GM12891 (cell line): ENCODE measurements around the gene PDE8A.

Experiments
- DNase-seq: peaks from one replicate; pipeline ENCODE4 v3.0.0; 2011; ENCODE audit warnings: low spot score; ENCODE audit not compliant: insufficient read length
- FAIRE-seq: peaks from 2 replicates; lab custom pipeline; 2011; peaks lifted over from hg19 to GRCh38; lab: Jason Lieb, UNC
- PAX5 ChIP-seq: IDR thresholded peaks from 2 replicates; pipeline ENCODE4 v1.6.1; 2011; ENCODE audit warnings: low read length, moderate library complexity, mild to moderate bottlenecking; ENCODE audit not compliant: insufficient read depth, severe bottlenecking
- POLR2A ChIP-seq: IDR thresholded peaks from 2 replicates; pipeline ENCODE4 v1.6.1; 2011; ENCODE audit warnings: low read depth, low read length, control low read depth
- POLR2AphosphoS5 ChIP-seq: IDR thresholded peaks from 2 replicates; pipeline ENCODE4 v1.6.1; 2011; ENCODE audit warnings: low read depth, low read length, control low read depth
- POU2F2 ChIP-seq: IDR thresholded peaks from 2 replicates; pipeline ENCODE4 v1.6.1; 2011; ENCODE audit warnings: low read depth, mild to moderate bottlenecking, control low read depth, low read length, moderate library complexity
- SPI1 ChIP-seq: IDR thresholded peaks from 2 replicates; pipeline ENCODE4 v1.6.1; 2011; ENCODE audit warnings: low read depth, low read length, control low read depth
- TAF1 ChIP-seq: IDR thresholded peaks from 2 replicates; pipeline ENCODE4 v1.6.1; 2011; ENCODE audit warnings: low read depth, low read length, control low read depth

PDE8A gene

DNA sequence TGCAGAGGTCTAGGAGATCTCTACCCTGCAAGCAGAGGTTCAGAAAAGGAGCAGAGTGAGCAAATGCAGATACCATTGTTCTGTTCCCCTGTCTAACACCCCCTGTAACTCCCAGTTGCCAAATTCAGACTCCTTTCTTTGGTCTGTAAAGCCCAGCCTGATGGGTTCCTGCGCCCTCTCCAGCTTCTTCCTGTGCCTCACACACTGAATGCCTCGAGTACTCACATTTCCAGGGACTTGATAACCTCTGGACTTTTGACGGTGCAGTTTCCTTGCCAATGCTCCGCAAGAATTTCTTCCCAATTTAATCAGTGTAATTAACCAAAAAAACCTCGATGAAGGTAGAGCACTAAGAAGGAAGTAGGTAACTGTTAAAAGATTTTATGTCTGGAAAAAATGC, 19.3 kb downstream of the PDE8A start:
- no peak for TF ChIP-seq SPI1
- no peak for TF ChIP-seq PAX5
- TF ChIP-seq POU2F2: no peak
- no peak for TF ChIP-seq POLR2AphosphoS5
- no peak for TF ChIP-seq POLR2A
- no peak for TF ChIP-seq TAF1
- DNase-seq (no peak), FAIRE-seq (no peak)

- DNase-seq (no peak), FAIRE-seq (no peak)
- TF ChIP-seq POU2F2 (peak; percentile 83; the same call in 1 of the 2 replicates), SPI1 (no peak), POLR2AphosphoS5 (no peak)
Measured at GRCh38 chr15:85002517-85002916, 20.9 kb downstream of the PDE8A start.

DNA sequence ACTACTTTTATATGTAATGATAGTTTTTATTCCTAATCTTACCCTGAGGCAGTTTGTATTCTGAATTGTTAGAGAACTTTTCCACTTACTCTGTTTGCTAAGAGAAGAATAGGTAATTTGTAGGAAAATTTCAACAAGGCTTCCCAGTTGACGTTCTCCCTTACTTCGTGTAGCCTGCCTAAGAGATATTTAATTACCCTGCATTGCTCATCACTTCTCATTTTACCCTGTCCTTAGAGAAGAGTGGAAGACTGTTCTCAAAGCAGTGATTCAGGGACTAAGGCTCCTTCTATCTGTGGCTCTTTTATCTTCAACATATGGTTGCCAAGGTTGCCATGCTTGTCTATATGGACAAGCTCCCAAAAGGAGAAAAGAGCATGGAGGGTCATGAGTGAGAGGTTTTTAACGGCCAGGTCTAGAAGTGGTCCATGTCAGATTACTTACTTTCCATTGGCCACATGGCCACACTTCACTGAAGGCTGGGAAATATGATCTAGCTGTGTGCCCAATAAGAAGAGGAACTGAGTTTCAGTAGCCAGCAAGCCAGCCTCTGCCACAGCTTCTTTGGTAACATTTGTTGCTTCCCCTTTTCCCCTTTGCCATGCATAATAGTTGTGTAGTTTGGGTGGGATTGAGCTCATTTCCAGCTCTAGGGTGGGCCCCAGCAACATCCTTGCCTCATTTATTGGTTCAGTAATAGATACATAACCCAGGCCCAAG, 22.1 kb downstream of the PDE8A start:
- TF ChIP-seq SPI1 (peak; percentile 82), POLR2AphosphoS5 (no peak)
- no peak for DNase-seq
- FAIRE-seq: peak; percentile 51

DNA sequence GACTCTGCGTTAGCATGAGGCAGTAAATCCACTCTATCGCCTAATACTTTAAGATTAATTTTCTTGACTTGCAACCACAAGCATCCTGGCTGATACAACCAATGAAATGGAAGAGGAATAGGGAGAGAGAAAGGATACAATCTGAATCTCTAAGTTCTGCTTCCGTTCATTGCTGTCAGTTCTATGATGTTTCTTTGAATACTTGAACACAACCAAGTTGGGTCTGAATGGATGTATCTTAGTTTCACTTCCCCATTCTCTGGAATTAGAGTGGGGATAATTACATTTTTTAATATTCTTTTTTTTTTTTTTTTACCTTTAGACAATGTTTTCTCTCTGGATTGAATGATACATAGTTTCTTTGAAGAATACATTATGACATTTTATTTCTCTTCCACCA, 22.9 kb downstream of the PDE8A start:
- DNase-seq (no peak), FAIRE-seq (no peak)
- TF ChIP-seq PAX5 (no peak), POU2F2 (no peak), POLR2AphosphoS5 (no peak), POLR2A (no peak), TAF1 (no peak), SPI1 (peak; percentile 93)

GRCh38 chr15:85005319-85005718, 23.7 kb downstream of the PDE8A start:
- FAIRE-seq: no peak
- no peak for TF ChIP-seq TAF1
- TF ChIP-seq PAX5: no peak
- no peak for TF ChIP-seq POLR2A
- no peak for TF ChIP-seq POU2F2
- TF ChIP-seq SPI1: no peak
- no peak for TF ChIP-seq POLR2AphosphoS5
- no peak for DNase-seq

DNA sequence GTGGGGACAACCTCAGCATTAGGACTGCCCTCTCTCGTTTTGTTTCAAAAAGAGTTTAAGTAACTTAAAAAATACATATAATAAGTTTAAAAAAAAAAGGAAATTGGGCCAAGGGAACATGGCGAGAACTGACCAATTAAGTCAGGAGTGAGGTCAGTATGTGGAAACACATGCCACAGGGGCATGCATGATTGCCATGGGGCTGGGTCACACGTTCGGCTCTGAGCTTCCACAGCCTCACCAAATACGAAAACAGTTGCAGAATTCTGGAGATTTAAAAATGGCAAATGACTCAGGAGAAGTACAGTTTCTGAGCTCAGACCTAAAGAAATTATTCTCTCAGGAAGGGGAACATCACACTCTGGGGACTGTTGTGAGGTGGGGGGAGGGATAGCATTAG, 24.1 kb downstream of the PDE8A start:
- FAIRE-seq (no peak), DNase-seq (no peak)
- TF ChIP-seq PAX5: no peak
- no peak for TF ChIP-seq POLR2AphosphoS5
- no peak for TF ChIP-seq POLR2A
- no peak for TF ChIP-seq SPI1
- no peak for TF ChIP-seq TAF1
- TF ChIP-seq POU2F2: no peak

- FAIRE-seq (no peak), DNase-seq (no peak)
- no peak for TF ChIP-seq POU2F2
- no peak for TF ChIP-seq TAF1
- TF ChIP-seq SPI1: no peak
Measured at GRCh38 chr15:85006201-85006600, 24.5 kb downstream of the PDE8A start.

DNA sequence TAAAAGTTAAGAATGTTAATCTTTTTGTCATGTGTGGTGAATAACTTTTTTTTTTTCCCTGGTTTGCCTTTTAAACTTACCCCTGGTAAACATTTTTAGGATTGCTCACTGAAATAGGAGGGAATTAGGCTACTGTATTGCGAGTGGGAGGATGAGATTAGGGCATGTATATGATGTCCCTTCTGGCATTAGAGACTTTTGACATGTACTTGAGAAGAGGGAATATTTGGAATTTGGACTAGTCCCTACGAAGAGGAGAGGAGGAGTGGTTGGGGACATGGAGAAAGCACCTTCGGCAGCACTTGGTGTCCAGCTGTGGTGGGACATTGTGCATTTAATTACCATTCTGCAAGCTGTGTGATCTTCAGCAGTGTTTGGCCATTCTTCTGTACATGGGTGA, 25.0 kb downstream of the PDE8A start:
- FAIRE-seq (no peak), DNase-seq (no peak)
- TF ChIP-seq POU2F2 (no peak), PAX5 (no peak), POLR2A (no peak), SPI1 (no peak), TAF1 (no peak), POLR2AphosphoS5 (no peak)

- TF ChIP-seq PAX5: no peak
- TF ChIP-seq POLR2A: no peak
- no peak for TF ChIP-seq TAF1
- no peak for TF ChIP-seq POLR2AphosphoS5
- TF ChIP-seq POU2F2: no peak
- TF ChIP-seq SPI1: no peak
- FAIRE-seq (no peak), DNase-seq (no peak)
Measured at GRCh38 chr15:85007137-85007536, 25.5 kb downstream of the PDE8A start.

DNA sequence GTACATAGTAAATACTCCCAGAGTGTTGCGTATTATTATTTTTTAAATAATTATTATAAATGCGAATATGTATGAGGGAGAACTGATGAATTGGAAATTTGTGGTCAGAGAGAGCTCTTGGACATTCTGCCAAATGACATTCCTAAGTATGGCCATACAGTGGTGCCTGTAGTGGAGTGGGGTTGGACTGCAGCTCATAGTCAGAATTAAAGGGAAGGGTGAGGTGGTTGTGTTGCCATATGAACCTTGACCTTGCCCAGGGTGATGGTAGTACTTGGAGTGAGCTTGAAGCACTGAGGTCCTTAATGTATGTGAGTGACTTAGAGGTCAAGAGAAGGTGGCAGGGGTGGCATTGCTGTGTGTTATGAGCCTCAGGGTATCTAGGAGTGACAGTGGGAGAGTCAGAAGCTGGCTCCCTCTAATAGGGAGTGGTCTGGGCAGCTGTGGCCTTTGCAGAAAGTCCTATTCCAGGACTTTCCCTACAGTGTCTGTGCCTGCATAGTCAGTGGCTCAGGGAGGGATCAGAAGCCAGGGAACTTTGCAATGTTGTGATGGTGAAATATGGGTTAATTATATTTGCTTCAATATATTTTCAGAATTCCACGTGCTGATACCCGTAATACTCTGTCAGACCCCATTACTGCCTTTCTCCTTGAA, 26.2 kb downstream of the PDE8A start:
- DNase-seq (no peak), FAIRE-seq (no peak)
- TF ChIP-seq POU2F2 (no peak), SPI1 (no peak), PAX5 (no peak), TAF1 (no peak), POLR2AphosphoS5 (no peak), POLR2A (no peak)
